Progenitor cell of endocrine pancreas (in vitro differentiated cells): Measurements from ENCODE around the gene MRPL36. TPM values are rescaled to one million over a fixed set of nuclear protein-coding genes. Genes with fewer than 3 reads are reported as not detected.

Experiments used
- DNase-seq: peaks from one replicate; pipeline ENCODE4 v3.0.0; 2021; ENCODE audit warnings: low spot score; ENCODE audit not compliant: unreplicated experiment
- H3K27ac Mint-ChIP-seq: 2 replicates; pipeline ENCODE4 v1.8.0; 2021; ENCODE audit warnings: mild to moderate bottlenecking, moderate library complexity, mixed read lengths
- H3K27me3 Mint-ChIP-seq: 2 replicates; pipeline ENCODE4 v1.8.0; 2021; ENCODE audit warnings: mixed read lengths
- H3K36me3 Mint-ChIP-seq: 2 replicates; pipeline ENCODE4 v1.8.0; 2022; ENCODE audit warnings: mixed read lengths; ENCODE audit not compliant: insufficient read depth
- H3K4me1 Mint-ChIP-seq: 2 replicates; pipeline ENCODE4 v1.8.0; 2021; ENCODE audit warnings: low read depth, mixed read lengths
- H3K4me3 Mint-ChIP-seq: 2 replicates; pipeline ENCODE4 v1.8.0; 2021; ENCODE audit warnings: low read depth, mild to moderate bottlenecking, moderate library complexity, mixed read lengths
- H3K9me3 Mint-ChIP-seq: 2 replicates; pipeline ENCODE4 v1.8.0; 2021; ENCODE audit warnings: low read depth, mixed read lengths
- total RNA-seq: library from RNA; stranded (reverse); gene quantifications from 2 replicates; pipeline ENCODE4 v1.2.1, GENCODE V29; 2021
- TF ChIP-seq, protein P1 (sequence below): fragments of 200-600 bp; sonication (generic); IDR thresholded peaks from one replicate; pipeline ENCODE4 v1.5.0; 2021; ENCODE audit warnings: antibody characterized with exemption, mild to moderate bottlenecking; ENCODE audit not compliant: unreplicated experiment

MRPL36 gene
- total RNA-seq, 1 donor from 2014 or later, result 40.5 TPM

GRCh38 chr5:1834022-1834551 lies 34.5 kb upstream of the MRPL36 start:
- no peaks in the 10 kb centered on the region for H3K36me3 Mint-ChIP-seq
- no peaks in the 10 kb centered on the region for H3K4me1 Mint-ChIP-seq
- H3K27ac Mint-ChIP-seq, result no peak overlapping the region
- no peak for DNase-seq
- TF ChIP-seq, protein P1, sequence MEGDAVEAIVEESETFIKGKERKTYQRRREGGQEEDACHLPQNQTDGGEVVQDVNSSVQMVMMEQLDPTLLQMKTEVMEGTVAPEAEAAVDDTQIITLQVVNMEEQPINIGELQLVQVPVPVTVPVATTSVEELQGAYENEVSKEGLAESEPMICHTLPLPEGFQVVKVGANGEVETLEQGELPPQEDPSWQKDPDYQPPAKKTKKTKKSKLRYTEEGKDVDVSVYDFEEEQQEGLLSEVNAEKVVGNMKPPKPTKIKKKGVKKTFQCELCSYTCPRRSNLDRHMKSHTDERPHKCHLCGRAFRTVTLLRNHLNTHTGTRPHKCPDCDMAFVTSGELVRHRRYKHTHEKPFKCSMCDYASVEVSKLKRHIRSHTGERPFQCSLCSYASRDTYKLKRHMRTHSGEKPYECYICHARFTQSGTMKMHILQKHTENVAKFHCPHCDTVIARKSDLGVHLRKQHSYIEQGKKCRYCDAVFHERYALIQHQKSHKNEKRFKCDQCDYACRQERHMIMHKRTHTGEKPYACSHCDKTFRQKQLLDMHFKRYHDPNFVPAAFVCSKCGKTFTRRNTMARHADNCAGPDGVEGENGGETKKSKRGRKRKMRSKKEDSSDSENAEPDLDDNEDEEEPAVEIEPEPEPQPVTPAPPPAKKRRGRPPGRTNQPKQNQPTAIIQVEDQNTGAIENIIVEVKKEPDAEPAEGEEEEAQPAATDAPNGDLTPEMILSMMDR, result no peak
- no peak overlapping the region for H3K4me3 Mint-ChIP-seq
- peaks cover 52% of the 10 kb centered on the region for H3K27me3 Mint-ChIP-seq
- no peaks in the 10 kb centered on the region for H3K9me3 Mint-ChIP-seq

GRCh38 chr5:1833264-1834021 lies 33.8 kb upstream of the MRPL36 start:
- TF ChIP-seq, protein P1, result no peak
- H3K4me1 Mint-ChIP-seq, result no peaks in the 10 kb centered on the region
- H3K27ac Mint-ChIP-seq, result no peak overlapping the region
- H3K9me3 Mint-ChIP-seq, result no peaks in the 10 kb centered on the region
- H3K4me3 Mint-ChIP-seq, result no peak overlapping the region
- no peaks in the 10 kb centered on the region for H3K36me3 Mint-ChIP-seq
- H3K27me3 Mint-ChIP-seq, result peaks cover 49% of the 10 kb centered on the region
- no peak for DNase-seq

- TF ChIP-seq, protein P1, result no peak
- no peak overlapping the region for H3K4me3 Mint-ChIP-seq
- H3K4me1 Mint-ChIP-seq, result no peaks in the 10 kb centered on the region
- DNase-seq, result no peak
- no peaks in the 10 kb centered on the region for H3K36me3 Mint-ChIP-seq
- H3K9me3 Mint-ChIP-seq, result no peaks in the 10 kb centered on the region
- peaks cover 46% of the 10 kb centered on the region for H3K27me3 Mint-ChIP-seq
- no peak overlapping the region for H3K27ac Mint-ChIP-seq
Observed at GRCh38 chr5:1832511-1833250, 33.0 kb upstream of the MRPL36 start.

- Mint-ChIP-seq H3K4me1 (no peaks in the 10 kb centered on the region), H3K27ac (no peak overlapping the region), H3K9me3 (no peaks in the 10 kb centered on the region), H3K36me3 (peaks cover 4% of the 10 kb centered on the region), H3K4me3 (no peak overlapping the region), H3K27me3 (peaks cover 49% of the 10 kb centered on the region)
- DNase-seq, result no peak
- TF ChIP-seq, protein P1, result no peak
Observed at GRCh38 chr5:1831677-1832313, 32.2 kb upstream of the MRPL36 start.

GRCh38 chr5:1831257-1831656 lies 31.6 kb upstream of the MRPL36 start:
- Mint-ChIP-seq H3K4me3 (no peak overlapping the region), H3K27ac (no peak overlapping the region), H3K4me1 (no peaks in the 10 kb centered on the region), H3K36me3 (peaks cover 5% of the 10 kb centered on the region), H3K9me3 (no peaks in the 10 kb centered on the region), H3K27me3 (peaks cover 43% of the 10 kb centered on the region)
- TF ChIP-seq, protein P1, result no peak
- DNase-seq, result no peak
